OCI-LY1 (cell line): ENCODE measurements around the gene KRT2.

Source experiments
- H2AFZ ChIP-seq: fragments of 200-600 bp; sonication (generic), shearing (Covaris generic); 2 replicates; pipeline ENCODE4 v1.6.0; 2014; ENCODE audit warnings: antibody characterized with exemption, mild to moderate bottlenecking, low read length
- H3F3A ChIP-seq: fragments of 200-600 bp; sonication (generic), shearing (Covaris generic); 2 replicates; pipeline ENCODE4 v1.6.0; 2014; ENCODE audit warnings: mild to moderate bottlenecking, antibody characterized with exemption, low read length, moderate library complexity; ENCODE audit not compliant: insufficient read depth
- H3K27ac ChIP-seq: fragments of 200-600 bp; sonication (generic); 2 replicates; pipeline ENCODE4 v1.5.1; 2014; ENCODE audit warnings: low read length, mixed run types, mild to moderate bottlenecking, low read depth; ENCODE audit not compliant: poor library complexity, severe bottlenecking
- H3K27me3 ChIP-seq: fragments of 200-600 bp; sonication (generic); 2 replicates; pipeline ENCODE4 v1.6.0; 2014; ENCODE audit warnings: antibody characterized with exemption, mild to moderate bottlenecking, low read length, moderate library complexity; ENCODE audit not compliant: insufficient read depth
- H3K36me3 ChIP-seq: fragments of 200-600 bp; sonication (generic); 2 replicates; pipeline ENCODE4 v1.6.1; 2014; ENCODE audit warnings: mild to moderate bottlenecking, antibody characterized with exemption, low read length, moderate library complexity, mixed read lengths; ENCODE audit not compliant: insufficient read depth
- H3K4me1 ChIP-seq: fragments of 200-600 bp; sonication (generic); 2 replicates; pipeline ENCODE4 v1.5.1; 2014; ENCODE audit warnings: mild to moderate bottlenecking, low read length, moderate library complexity; ENCODE audit not compliant: insufficient read depth, severe bottlenecking
- H3K4me2 ChIP-seq: fragments of 200-600 bp; sonication (generic), shearing (Covaris generic); 2 replicates; pipeline ENCODE4 v1.6.1; 2014; ENCODE audit warnings: low read length
- H3K4me3 ChIP-seq: fragments of 200-600 bp; sonication (generic); 2 replicates; pipeline ENCODE4 v1.5.1; 2014; ENCODE audit warnings: low read length, low read depth, mild to moderate bottlenecking, mixed read lengths; ENCODE audit not compliant: poor library complexity, severe bottlenecking
- H3K79me2 ChIP-seq: fragments of 200-600 bp; shearing (Covaris generic); 2 replicates; pipeline ENCODE4 v1.6.1; 2016; ENCODE audit warnings: mixed run types, low read length, mixed read lengths; ENCODE audit not compliant: insufficient read depth
- H3K9ac ChIP-seq: fragments of 200-600 bp; sonication (generic), shearing (Covaris generic); 2 replicates; pipeline ENCODE4 v1.6.1; 2014; ENCODE audit warnings: mild to moderate bottlenecking, low read length, mixed read lengths
- H3K9me2 ChIP-seq: fragments of 200-600 bp; sonication (generic), shearing (Covaris generic); 2 replicates; pipeline ENCODE4 v1.6.1; 2014; ENCODE audit warnings: low read depth, mild to moderate bottlenecking, low read length, mixed read lengths
- H3K9me3 ChIP-seq: fragments of 200-600 bp; shearing (Covaris generic); 2 replicates; pipeline ENCODE4 v1.6.1; 2014; ENCODE audit warnings: low read length, mixed read lengths
- H4K20me1 ChIP-seq: fragments of 200-600 bp; sonication (generic), shearing (Covaris generic); 2 replicates; pipeline ENCODE4 v1.6.0; 2016; ENCODE audit warnings: mild to moderate bottlenecking, low read length; ENCODE audit not compliant: insufficient read depth
- CTCF ChIP-seq: fragments of 200-600 bp; sonication (generic), shearing (Covaris generic); IDR thresholded peaks from 2 replicates; pipeline ENCODE4 v1.5.1; 2017; ENCODE audit warnings: mild to moderate bottlenecking, antibody characterized with exemption, low read length, moderate library complexity, mixed read lengths
- EZH2 ChIP-seq: fragments of 200-600 bp; sonication (generic), shearing (Covaris generic); IDR thresholded peaks from 2 replicates; pipeline ENCODE4 v1.8.0; 2017; ENCODE audit warnings: borderline replicate concordance, mixed run types, mild to moderate bottlenecking, antibody characterized with exemption, low read length, moderate library complexity, mixed read lengths

KRT2 gene

GRCh38 chr12:52682381-52682660 is 30.3 kb upstream of the KRT2 start:
- H3K4me1 ChIP-seq: no peaks in the 10 kb centered on the region
- H4K20me1 ChIP-seq: no peaks in the 10 kb centered on the region
- H3K27me3 ChIP-seq: 0 out of 2 replicates have a peak, but pooled peaks cover 4% of the 10 kb centered on the region
- TF ChIP-seq EZH2 (no peak), CTCF (no peak)
- H3K27ac ChIP-seq: no peak overlapping the region
- no peak overlapping the region for H3K4me2 ChIP-seq
- no peak overlapping the region for H2AFZ ChIP-seq
- no peak overlapping the region for H3K4me3 ChIP-seq
- H3K9me3 ChIP-seq: no peaks in the 10 kb centered on the region
- H3K9ac ChIP-seq: no peak overlapping the region
- no peaks in the 10 kb centered on the region for H3K79me2 ChIP-seq
- H3K36me3 ChIP-seq: no peaks in the 10 kb centered on the region
- H3K9me2 ChIP-seq: no peaks in the 10 kb centered on the region
- no peaks in the 10 kb centered on the region for H3F3A ChIP-seq

- no peaks in the 10 kb centered on the region for H3K4me1 ChIP-seq
- H2AFZ ChIP-seq: no peak overlapping the region
- H3K9me2 ChIP-seq: no peaks in the 10 kb centered on the region
- H3K36me3 ChIP-seq: no peaks in the 10 kb centered on the region
- H3K79me2 ChIP-seq: no peaks in the 10 kb centered on the region
- no peak overlapping the region for H3K4me3 ChIP-seq
- 0 out of 2 replicates have a peak, but pooled peaks cover 4% of the 10 kb centered on the region for H3K27me3 ChIP-seq
- H3K9ac ChIP-seq: no peak overlapping the region
- no peaks in the 10 kb centered on the region for H3K9me3 ChIP-seq
- no peak for TF ChIP-seq EZH2
- TF ChIP-seq CTCF: no peak
- no peak overlapping the region for H3K4me2 ChIP-seq
- H3F3A ChIP-seq: no peaks in the 10 kb centered on the region
- H4K20me1 ChIP-seq: no peaks in the 10 kb centered on the region
- H3K27ac ChIP-seq: no peak overlapping the region
Observed at GRCh38 chr12:52681526-52682380, 29.7 kb upstream of the KRT2 start.

GRCh38 chr12:52680363-52680762 is 28.4 kb upstream of the KRT2 start, which contains the start of gene KRT1:
TSS of gene KRT1 (minus strand) at chr12:52680407. CDS start at chr12:52680348, 59 bp downstream.
- H3K9me2 ChIP-seq: no peaks in the 10 kb centered on the region
- TF ChIP-seq EZH2: no peak
- TF ChIP-seq CTCF: no peak
- no peak within 1 kb of the TSS for H3K9ac ChIP-seq
- no peak within 1 kb of the TSS for H3K27ac ChIP-seq
- H3K4me1 ChIP-seq: no peaks in the 10 kb centered on the region
- H3K4me3 ChIP-seq: no peak within 1 kb of the TSS
- H4K20me1 ChIP-seq: no peaks in the 10 kb centered on the region
- no peak within 1 kb of the TSS for H2AFZ ChIP-seq
- H3F3A ChIP-seq: no peaks in the 10 kb centered on the region
- no peak within 1 kb of the TSS for H3K4me2 ChIP-seq
- no peaks in the 10 kb centered on the region for H3K79me2 ChIP-seq
- no peaks in the 10 kb centered on the region for H3K9me3 ChIP-seq
- no peaks in the 10 kb centered on the region for H3K36me3 ChIP-seq
- H3K27me3 ChIP-seq: 0 out of 2 replicates have a peak, but pooled peaks cover 4% of the 10 kb centered on the region
